Putamen (tissue), 1 donor: ENCODE data around the gene C4orf36.

Experiments
- DNase-seq: peaks from one replicate; pipeline ENCODE4 v3.0.0-alpha.2; 2016; ENCODE audit warnings: low spot score

Gene C4orf36, protein sequence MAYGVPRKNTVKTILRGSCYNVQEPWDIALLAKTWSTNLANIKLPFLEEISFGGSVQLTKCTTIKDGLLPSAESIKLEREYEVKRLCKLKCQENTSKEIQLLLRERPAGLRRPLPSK

DNA sequence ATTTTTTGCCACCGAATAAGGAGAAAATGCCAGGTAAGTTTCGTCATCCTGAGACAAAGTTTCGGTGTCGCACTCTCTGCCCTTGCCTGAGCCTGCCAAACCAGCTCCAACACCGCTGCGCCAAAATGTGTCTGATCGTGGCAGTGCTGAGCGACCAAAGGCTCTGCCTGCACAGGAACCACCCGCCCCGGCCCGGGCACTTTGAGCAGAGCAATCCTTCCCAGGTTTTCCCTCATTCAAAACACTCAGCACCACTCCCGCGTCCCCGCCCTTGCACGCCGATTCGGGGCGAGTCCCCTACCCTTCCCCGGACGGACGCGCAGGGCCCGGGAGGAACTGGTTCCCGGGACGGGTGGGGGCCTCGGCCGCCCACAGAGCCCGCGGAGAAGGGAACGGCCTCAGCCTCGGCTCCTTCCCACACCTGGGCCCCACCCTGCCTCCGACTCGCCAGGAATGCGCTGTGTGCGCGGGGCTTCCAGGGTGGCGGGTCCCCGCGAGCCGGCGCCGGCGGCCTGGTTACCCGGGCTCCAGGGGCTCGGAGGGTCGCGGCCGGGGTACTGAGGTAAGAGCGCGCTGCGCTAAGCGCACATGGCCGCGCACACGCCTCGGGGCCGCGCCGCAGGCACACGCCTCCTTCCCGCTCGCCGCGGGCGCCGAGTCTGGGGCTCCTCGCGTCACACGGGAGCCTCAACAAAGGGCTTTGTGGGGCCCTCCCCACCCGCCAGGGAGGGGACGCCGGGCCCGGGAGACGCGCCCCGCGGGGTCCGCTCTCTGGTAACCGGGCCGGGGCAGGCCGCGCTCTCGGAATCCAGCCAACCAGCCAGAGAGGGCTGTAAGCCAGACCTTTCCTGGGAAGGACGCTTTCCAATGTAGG is at the start of gene C4orf36:
C4orf36 (minus strand) TSS at position 661 of the 874 bp plus-strand sequence. CDS start 902 bp downstream, outside the sequence.
- peak; percentile 60 for DNase-seq

- no peak for DNase-seq
Observed at GRCh38 chr4:86940920-86941460, 48.8 kb upstream of the C4orf36 start.

DNA sequence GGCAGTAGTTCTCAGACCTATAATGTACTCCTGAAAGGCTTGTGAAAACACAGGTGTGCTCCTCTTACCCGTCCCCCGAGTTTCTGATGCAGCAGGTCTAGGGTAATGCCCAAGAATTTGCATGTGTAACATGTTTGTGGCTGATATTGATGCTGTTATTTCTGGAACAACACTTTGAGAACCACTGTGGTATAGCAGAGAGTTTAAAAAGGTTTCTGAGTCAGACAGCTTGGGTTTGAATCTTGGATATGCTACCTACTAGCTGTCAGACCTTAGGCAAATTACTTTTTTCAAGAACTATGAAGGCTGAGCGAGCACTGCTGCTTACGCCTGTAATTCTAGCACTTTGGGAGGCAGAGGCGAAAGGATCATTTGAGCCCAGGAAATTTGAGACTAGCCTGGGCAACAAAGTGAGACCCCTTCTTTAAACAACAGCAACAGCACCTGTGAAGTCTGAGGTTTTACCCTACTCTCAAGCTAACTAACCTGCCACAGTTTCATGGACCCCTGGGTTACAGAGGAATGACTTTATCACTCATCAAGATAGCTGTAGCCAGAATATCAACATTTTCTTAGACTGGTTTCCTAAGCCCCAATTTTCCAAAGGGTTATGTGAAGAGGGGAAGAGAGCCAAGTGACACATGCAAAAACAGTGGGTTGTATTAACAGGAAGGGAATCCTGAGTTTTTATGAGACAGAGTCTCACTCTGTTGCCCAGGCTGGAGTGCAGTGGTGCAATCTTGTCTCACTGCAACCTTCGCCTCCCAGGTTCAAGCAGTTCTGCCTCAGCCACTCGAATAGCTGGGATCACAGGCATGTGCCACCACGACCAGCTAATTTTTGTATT is 47.7 kb upstream of the C4orf36 start:
- DNase-seq: no peak

DNA sequence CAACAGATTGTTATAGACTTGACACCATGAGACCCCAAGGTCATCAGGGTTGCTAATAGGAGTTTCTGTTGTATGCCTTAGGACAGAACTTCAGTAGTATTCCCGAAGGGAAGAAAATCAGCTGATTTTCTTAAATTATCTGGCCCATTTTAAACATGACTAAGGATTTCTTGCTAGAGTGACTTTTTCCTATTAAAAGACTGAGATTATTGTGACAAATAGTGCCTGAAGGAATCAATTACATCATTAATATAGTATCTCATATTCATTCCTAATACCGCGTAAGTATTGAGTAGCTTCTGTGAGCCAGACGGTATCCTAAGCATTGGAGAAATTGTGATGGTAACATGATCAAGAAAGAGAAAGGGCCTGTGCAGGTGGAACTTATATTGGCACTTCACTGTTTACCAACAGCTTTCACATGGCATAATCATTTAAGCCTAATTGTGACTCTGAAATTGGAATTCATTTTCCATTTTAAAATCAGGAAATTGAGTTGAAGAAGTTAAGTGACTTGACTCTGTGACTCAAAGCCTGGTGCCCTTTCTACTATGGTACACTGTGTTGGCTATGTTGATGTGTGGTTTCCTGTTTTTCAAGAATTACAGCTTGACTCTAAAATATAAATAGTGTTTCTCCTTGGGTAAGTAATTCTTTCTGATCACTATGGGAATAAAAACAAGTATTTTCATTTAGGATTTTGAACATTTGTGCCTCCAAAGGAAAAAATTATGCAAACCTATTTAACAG is 46.7 kb upstream of the C4orf36 start:
- DNase-seq: no peak

- peak; percentile 50 for DNase-seq
Observed at GRCh38 chr4:86935853-86936733, 43.9 kb upstream of the C4orf36 start.

DNA sequence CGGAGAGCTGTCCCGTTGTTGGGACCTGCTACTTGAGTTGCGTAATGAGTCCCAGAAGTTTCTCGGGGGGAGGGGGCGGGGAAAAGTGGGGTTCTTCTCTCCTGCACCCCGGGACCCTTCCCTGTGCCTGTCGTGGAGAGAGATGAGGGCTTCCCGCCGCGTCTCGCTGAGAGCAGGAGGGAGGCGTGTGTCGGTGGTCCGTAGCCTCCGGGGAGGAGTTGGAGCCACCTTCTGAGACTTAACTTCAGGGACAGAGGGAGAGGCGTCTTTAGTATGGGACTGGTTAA is 43.3 kb upstream of the C4orf36 start:
- DNase-seq: no peak

DNA sequence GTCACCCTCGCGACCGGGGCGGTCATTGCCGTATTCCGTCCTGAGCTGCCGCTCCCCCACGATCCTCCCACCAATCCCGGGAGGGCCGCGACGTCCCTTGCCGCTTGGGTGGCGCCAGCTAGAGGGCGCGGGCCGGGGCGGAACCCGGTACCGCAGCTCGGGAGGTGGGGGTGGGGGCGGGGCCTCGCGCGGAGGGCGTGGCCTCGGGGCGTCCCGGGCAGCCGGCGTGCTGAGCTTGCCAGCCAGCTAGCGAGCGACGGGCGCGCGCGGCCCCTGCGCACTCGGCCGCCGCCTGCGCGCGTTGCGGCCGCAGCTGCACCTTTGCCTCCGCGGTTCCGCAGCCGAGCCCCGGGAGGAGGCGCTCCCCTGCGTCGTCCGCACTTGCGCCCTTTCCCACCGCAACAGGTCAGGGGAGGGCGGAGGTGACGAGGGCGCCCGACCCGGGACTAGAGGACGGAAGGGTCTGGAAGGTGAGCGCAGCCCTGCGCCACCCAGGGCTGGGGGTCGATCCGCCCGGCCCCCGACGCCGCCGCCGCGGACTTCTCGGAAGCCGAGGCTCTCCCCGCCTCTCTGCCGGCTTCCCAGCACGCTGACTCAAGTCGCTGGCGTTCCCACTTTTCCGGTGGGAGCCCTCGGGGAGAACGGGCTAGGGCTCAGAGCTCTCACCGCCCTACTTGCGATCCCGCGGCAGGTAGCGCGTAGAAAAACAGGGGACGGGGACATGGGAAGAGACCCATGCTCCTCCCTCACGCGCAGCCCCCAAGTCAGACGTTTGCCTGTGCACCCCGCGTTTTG is 42.7 kb upstream of the C4orf36 start, which contains the start of gene AFF1:
AFF1 (plus strand) TSS at position 241 of the 795 bp plus-strand sequence. CDS start 13,523 bp downstream, outside the sequence.
- peak; percentile 93 for DNase-seq

GRCh38 chr4:86934147-86934770 is 42.0 kb upstream of the C4orf36 start:
- no peak for DNase-seq

DNA sequence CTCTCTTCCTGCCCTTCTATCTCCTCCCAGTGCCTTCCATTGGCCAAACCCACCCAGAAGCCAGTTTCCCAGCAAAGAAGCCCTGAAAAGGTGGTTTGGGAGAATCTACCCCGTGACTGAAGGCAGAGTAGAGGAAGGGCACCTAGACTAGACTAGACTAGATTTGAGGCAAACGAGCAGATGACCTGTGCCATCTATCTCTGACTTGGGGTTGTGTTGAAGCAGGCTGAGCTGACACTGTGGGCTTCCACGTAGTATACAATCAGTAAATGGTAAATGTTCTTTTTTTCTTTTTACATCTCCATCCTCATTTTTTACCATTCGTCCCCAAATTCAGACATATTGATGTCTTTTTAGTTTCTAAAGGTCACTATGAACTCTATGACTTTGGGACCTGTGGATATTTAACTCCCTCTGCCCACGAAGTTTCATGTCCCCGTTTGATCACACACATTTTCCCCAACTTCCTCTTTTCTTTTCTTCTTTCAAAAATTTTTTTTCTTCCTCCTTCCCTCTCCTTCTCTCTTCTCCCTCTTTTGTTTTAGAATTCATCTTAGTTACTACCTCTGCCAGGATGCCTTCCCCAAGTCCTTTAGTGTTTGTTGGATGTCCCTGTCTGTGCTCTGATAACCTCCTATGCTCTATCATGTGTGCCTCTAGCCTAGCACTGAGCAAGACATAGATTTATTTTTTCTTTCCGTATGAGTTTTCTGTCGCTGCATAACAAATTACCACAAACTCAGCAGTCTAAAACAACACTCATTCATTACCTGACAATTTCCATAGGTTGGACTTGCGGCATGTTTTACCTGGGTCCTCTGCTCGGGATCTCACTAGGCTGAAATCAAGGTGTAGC is 36.4 kb upstream of the C4orf36 start:
- DNase-seq: no peak

- DNase-seq: no peak
Observed at GRCh38 chr4:86927843-86928395, 35.7 kb upstream of the C4orf36 start.

- no peak for DNase-seq
Observed at GRCh38 chr4:86926435-86927086, 34.3 kb upstream of the C4orf36 start.

- no peak for DNase-seq
Observed at GRCh38 chr4:86924811-86925210, 32.6 kb upstream of the C4orf36 start.

- no peak for DNase-seq
Observed at GRCh38 chr4:86921608-86922252, 29.5 kb upstream of the C4orf36 start.

- DNase-seq: no peak
Observed at GRCh38 chr4:86919561-86920223, 27.5 kb upstream of the C4orf36 start.

DNA sequence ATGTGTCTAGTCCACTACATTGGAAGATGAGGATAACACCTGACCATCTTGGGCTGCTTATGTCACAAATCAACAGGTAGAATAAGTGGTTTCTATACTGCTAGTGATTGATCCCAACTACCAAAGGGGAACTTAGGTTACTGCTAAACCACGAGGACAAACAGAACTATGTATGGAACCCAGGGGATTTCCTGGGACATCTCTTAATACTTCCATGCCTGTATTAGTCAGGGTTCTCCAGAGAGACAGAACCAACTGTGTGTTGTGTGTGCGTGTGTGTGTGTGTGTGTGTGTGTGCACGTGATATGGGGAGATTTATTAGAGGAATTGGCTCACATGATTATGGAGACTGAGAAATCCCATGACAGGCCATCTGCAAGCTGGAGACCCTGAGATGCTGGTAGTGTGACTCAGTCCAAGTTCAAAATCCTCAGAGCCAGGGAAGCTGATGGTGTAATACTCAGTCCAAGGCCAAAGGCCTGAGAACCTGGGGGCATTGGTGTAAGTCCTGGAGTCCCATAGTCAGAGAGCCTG is 26.4 kb upstream of the C4orf36 start:
- DNase-seq: no peak
